Measurements from ENCODE around the gene PEAR1.

Gene PEAR1

GRCh38 chr1:156901966-156902915 lies 8.7 kb downstream of the PEAR1 start:
- DNase-seq (ENCODE audit: extremely low spot score) = no peak
- TF ChIP-seq ARNT (IDR thresholded peaks at IDR 0.05) = no peak
- no peak for TF ChIP-seq FOXM1 (IDR thresholded peaks at IDR 0.05; ENCODE audit: borderline replicate concordance)
- no peak for TF ChIP-seq LEF1 (IDR thresholded peaks at IDR 0.05; ENCODE audit: borderline replicate concordance)
- TF ChIP-seq ZNF384 (IDR thresholded peaks at IDR 0.05) = no peak
- no peak for TF ChIP-seq CTBP1 (IDR thresholded peaks at IDR 0.05; ENCODE audit: borderline replicate concordance)
- no peak for TF ChIP-seq SUZ12 (IDR thresholded peaks at IDR 0.05)
- TF ChIP-seq FOXK2 (IDR thresholded peaks at IDR 0.05) = no peak
- TF ChIP-seq NFRKB (IDR thresholded peaks at IDR 0.05) = no peak
- TF ChIP-seq SP1 (IDR thresholded peaks at IDR 0.05) = no peak
- POLR2A ChIA-PET = no interaction called here
- CTCF ChIA-PET = interaction anchor here (0.7 to 2.5 kb wide), 6 partner anchors 9 to 26 kb away, joined by 3 to 8 read pairs (median 6); no protein-coding TSS in a partner anchor

GRCh38 chr1:156903328-156904091 lies 10.0 kb downstream of the PEAR1 start:
- TF ChIP-seq ZNF384 (IDR thresholded peaks at IDR 0.05) (no peak), L3MBTL2 (conservative IDR thresholded peaks at IDR 0.05) (no peak), SP1 (IDR thresholded peaks at IDR 0.05) (no peak), FOXA1 (IDR thresholded peaks at IDR 0.05) (no peak), FOXM1 (IDR thresholded peaks at IDR 0.05; ENCODE audit: borderline replicate concordance) (no peak), TARDBP (IDR thresholded peaks at IDR 0.05) (no peak), ARNT (IDR thresholded peaks at IDR 0.05) (no peak), SUZ12 (IDR thresholded peaks at IDR 0.05) (no peak), ELF4 (IDR thresholded peaks at IDR 0.05) (no peak), HDGF (IDR thresholded peaks at IDR 0.05; ENCODE audit: borderline replicate concordance) (no peak), NFRKB (IDR thresholded peaks at IDR 0.05) (no peak)
- POLR2A ChIA-PET = no interaction called here
- CTCF ChIA-PET = interaction anchor here (0.6 to 1.0 kb wide), 4 partner anchors 12 to 156 kb away, joined by 3 to 6 read pairs (median 4); no protein-coding TSS in a partner anchor
- no peak for DNase-seq (ENCODE audit: extremely low spot score)

- ChIA-PET POLR2A (no interaction called here), CTCF (interaction anchor here (0.6 kb wide), 2 partner anchors 23 to 157 kb away, joined by 4 to 5 read pairs; no protein-coding TSS in a partner anchor)
- no peak for TF ChIP-seq ELF4 (IDR thresholded peaks at IDR 0.05)
- no peak for TF ChIP-seq BHLHE40 (IDR thresholded peaks at IDR 0.05; ENCODE audit: borderline replicate concordance)
- TF ChIP-seq FOXM1 (IDR thresholded peaks at IDR 0.05; ENCODE audit: borderline replicate concordance) = no peak
- no peak for TF ChIP-seq ARNT (IDR thresholded peaks at IDR 0.05)
- TF ChIP-seq SUZ12 (IDR thresholded peaks at IDR 0.05) = no peak
- TF ChIP-seq PKNOX1 (IDR thresholded peaks at IDR 0.05) = no peak
- no peak for TF ChIP-seq CTBP1 (IDR thresholded peaks at IDR 0.05; ENCODE audit: borderline replicate concordance)
- no peak for TF ChIP-seq FOXK2 (IDR thresholded peaks at IDR 0.05)
- TF ChIP-seq HDGF (IDR thresholded peaks at IDR 0.05; ENCODE audit: borderline replicate concordance) = no peak
- TF ChIP-seq L3MBTL2 (conservative IDR thresholded peaks at IDR 0.05) = no peak
- no peak for TF ChIP-seq LEF1 (IDR thresholded peaks at IDR 0.05; ENCODE audit: borderline replicate concordance)
- TF ChIP-seq NFRKB (IDR thresholded peaks at IDR 0.05) = no peak
- TF ChIP-seq SP1 (IDR thresholded peaks at IDR 0.05) = no peak
- no peak for TF ChIP-seq FOXA1 (IDR thresholded peaks at IDR 0.05)
- no peak for TF ChIP-seq ZNF384 (IDR thresholded peaks at IDR 0.05)
- TF ChIP-seq TARDBP (IDR thresholded peaks at IDR 0.05) = no peak
- DNase-seq (ENCODE audit: extremely low spot score) = no peak
Observed at GRCh38 chr1:156904187-156904959, 10.9 kb downstream of the PEAR1 start.

- ChIA-PET POLR2A (no interaction called here), CTCF (no interaction called here)
Observed at GRCh38 chr1:156905176-156905575, 11.7 kb downstream of the PEAR1 start.

GRCh38 chr1:156905651-156906050 lies 12.1 kb downstream of the PEAR1 start:
- ChIA-PET CTCF (no interaction called here), POLR2A (no interaction called here)
- TF ChIP-seq BHLHE40 (IDR thresholded peaks at IDR 0.05; ENCODE audit: borderline replicate concordance) (no peak), L3MBTL2 (conservative IDR thresholded peaks at IDR 0.05) (no peak), ZNF384 (IDR thresholded peaks at IDR 0.05) (no peak), SP1 (IDR thresholded peaks at IDR 0.05) (no peak), SUZ12 (IDR thresholded peaks at IDR 0.05) (no peak), LEF1 (IDR thresholded peaks at IDR 0.05; ENCODE audit: borderline replicate concordance) (no peak), ELF4 (IDR thresholded peaks at IDR 0.05) (no peak), HDGF (IDR thresholded peaks at IDR 0.05; ENCODE audit: borderline replicate concordance) (no peak), PKNOX1 (IDR thresholded peaks at IDR 0.05) (no peak), CTBP1 (IDR thresholded peaks at IDR 0.05; ENCODE audit: borderline replicate concordance) (no peak)
- DNase-seq (ENCODE audit: extremely low spot score) = no peak

More at GRCh38 chr1:156905176-156905575, 11.7 kb downstream of the PEAR1 start:
- DNase-seq (ENCODE audit: extremely low spot score) = no peak
- TF ChIP-seq BHLHE40 (IDR thresholded peaks at IDR 0.05; ENCODE audit: borderline replicate concordance) = no peak
- no peak for TF ChIP-seq ZNF384 (IDR thresholded peaks at IDR 0.05)
